GM12892 (cell line): ENCODE measurements around the gene AHCTF1.

Source experiments
- POLR2AphosphoS5 ChIP-seq: IDR thresholded peaks from 2 replicates; pipeline ENCODE4 v1.6.1; 2011; ENCODE audit warnings: low read depth, low read length, control low read depth
- TAF1 ChIP-seq: IDR thresholded peaks from 2 replicates; pipeline ENCODE4 v1.6.1; 2011; ENCODE audit warnings: low read depth, mild to moderate bottlenecking, control low read depth, low read length, borderline replicate concordance

DNA sequence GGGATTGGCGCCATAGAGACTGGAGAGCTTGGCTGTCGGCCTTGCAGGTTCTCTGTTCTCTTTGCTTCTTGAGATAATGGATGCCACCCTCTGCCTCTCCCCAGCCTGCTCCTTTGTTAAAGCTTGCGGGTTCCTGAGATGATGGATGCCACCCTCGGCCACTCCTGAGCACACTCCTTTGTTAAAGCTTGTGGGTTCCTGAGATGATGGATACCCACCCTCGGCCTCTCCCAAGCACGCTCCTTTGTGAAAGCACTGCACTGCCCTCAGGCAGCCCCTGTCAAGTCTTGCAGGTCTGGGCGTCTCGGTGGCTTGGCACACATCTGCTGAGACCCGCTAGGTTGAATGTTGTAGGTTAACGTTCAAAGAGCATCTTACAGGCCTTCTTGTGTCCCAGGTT lies 131.0 kb downstream of the AHCTF1 start:
- no peak for TF ChIP-seq POLR2AphosphoS5
- no peak for TF ChIP-seq TAF1
